Epithelial cell of proximal tubule (primary cell): ENCODE data around the gene FOXL2. TPM values are rescaled to one million over a fixed set of nuclear protein-coding genes. Genes with fewer than 3 reads are reported as not detected.
A peak's percentile ranks its signal among the peaks of the same experiment; 100 is the strongest.

ENCODE experiments used
- DNase-seq: peaks from one replicate; pipeline ENCODE4 v3.0.0-alpha.2; 2011; ENCODE audit warnings: low read depth
- H3K4me3 ChIP-seq: 2 replicates; pipeline ENCODE4 v1.5.1; 2011; ENCODE audit warnings: low read depth, mild to moderate bottlenecking, low read length
- total RNA-seq: library from RNA; depleted of rRNA; stranded (reverse); fragments of >200 nt; gene quantifications from 2 replicates; pipeline ENCODE4 v1.2.3, GENCODE V29; 2015
- TF ChIP-seq, protein P1 (sequence below): conservative IDR thresholded peaks from 2 replicates; pipeline ENCODE4 v1.5.1; 2012; ENCODE audit warnings: low read depth, mild to moderate bottlenecking, low read length

The FOXL2 gene
- total RNA-seq, 1 donor from 2014 or later, result 2.0 TPM

DNA sequence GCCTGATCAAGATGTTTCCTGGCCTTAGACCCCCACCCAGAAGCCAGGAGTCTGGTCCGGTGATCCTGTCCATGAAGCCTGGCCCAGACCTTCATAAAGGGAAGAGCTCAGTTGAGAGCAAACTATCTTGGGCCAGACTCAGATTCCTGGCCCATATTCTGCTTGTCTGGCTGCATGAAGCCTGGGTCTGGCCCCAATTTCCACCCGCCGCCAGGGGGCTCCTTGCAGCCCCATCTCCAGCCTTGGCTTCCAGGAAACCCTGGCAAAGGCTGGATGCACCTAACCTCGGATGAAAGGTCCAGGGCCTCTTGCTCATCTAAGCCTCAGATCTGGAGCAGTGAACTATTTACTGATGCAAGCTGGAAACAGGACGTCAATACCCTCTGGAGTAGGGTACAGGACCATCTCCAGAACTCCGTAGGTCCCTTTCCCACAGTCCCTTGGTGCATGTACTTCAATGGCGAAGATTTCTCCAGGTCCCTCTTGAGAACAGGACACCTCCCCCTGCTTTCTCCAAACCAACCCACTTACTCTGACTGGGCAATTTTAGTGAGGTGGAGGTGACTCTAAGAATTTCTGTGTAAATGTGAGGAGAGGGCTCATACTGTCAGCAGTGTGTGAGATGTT is 5.6 kb downstream of the FOXL2 start:
- no peak overlapping the region for H3K4me3 ChIP-seq
- TF ChIP-seq, protein P1, sequence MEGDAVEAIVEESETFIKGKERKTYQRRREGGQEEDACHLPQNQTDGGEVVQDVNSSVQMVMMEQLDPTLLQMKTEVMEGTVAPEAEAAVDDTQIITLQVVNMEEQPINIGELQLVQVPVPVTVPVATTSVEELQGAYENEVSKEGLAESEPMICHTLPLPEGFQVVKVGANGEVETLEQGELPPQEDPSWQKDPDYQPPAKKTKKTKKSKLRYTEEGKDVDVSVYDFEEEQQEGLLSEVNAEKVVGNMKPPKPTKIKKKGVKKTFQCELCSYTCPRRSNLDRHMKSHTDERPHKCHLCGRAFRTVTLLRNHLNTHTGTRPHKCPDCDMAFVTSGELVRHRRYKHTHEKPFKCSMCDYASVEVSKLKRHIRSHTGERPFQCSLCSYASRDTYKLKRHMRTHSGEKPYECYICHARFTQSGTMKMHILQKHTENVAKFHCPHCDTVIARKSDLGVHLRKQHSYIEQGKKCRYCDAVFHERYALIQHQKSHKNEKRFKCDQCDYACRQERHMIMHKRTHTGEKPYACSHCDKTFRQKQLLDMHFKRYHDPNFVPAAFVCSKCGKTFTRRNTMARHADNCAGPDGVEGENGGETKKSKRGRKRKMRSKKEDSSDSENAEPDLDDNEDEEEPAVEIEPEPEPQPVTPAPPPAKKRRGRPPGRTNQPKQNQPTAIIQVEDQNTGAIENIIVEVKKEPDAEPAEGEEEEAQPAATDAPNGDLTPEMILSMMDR, result peak; percentile 72
- DNase-seq, result no peak

DNA sequence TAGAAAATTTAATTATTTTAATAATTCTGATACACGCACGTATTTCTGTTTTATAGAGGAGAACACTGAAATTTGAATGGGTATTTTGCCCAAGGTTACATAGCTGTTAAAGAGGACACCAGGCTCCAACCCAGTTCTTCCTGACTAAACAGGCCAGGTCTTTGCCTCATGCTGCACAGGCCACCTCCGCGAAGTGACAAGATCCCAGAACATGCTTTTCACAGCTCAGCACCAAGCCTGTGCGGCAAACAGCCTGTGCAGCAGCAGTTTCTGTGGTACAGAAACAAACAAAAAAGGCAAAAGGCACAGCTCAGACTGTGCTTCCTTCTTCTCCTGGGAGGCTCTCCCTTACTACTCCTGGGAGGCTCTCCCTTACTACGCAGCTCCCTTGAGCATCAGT is 6.5 kb downstream of the FOXL2 start:
- H3K4me3 ChIP-seq, result no peak overlapping the region
- no peak for DNase-seq
- TF ChIP-seq, protein P1, result no peak

DNA sequence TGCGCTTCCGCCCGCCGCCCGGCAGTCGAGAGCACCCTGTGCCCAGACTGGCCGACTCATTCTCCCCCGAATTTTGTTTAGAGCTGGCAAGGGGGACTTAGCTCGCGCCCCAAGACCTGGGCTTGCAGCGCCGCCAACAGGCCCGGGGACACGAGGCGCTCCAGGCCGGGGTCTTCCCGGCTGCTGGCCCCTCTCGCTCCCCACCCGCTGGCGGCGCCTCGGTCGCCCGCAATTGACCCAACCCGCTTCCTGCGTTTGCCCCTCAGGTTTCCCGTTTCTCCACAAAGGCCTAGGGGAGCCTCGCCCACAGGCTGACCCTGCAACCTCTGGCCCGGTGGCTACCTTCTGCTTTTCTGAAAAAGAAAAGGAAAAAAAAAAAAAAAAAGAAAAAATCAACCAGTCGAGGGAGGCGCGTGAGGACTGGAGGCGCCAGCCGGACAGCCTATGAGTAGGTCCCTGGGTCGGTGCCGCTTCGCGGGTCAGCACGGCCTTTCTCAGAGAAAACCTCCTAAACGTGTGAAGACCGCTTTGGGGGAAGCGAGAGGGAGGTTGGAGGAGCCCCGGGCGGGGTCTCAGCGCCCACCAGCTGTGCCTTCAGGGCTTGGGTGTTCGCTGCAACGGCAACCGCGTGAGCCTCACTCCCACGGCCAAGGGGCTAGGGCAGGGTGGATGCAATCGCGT is 7.2 kb downstream of the FOXL2 start:
- TF ChIP-seq, protein P1, result no peak
- no peak overlapping the region for H3K4me3 ChIP-seq
- no peak for DNase-seq

DNA sequence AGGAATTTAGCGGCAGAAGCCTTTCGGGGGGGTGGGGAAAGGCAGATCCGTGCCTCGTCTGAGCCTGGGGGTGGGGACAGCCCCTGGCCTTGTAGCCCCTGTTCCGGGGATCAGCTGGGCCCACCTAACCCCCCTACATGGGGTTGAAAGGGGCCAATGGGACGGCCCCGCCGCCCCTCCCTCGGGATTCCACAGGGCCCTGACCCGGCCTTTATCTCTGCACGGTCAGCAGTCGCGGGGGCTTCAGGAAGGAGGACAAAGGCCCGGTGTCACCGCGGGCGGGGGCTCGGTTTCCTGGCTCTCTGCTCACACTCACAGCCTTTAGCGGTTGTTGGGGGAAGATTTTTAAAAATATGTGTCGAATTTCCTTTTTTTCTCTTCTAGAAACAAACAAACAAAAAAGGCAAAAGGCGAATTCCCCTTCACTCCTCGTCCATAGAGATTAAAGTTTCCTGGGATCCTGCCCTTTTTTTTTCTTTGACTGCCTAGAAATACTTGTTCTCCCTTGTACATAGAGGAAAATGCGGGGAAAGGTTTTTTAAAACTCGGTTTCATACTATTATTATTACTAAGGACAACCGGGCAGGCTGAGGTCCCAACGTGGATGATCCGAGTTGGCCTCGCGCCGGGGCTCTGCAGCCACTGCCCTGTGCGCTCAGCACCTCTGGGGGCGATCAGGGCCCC is 7.9 kb downstream of the FOXL2 start:
- TF ChIP-seq, protein P1, result no peak
- DNase-seq, result no peak
- H3K4me3 ChIP-seq, result no peak overlapping the region

DNA sequence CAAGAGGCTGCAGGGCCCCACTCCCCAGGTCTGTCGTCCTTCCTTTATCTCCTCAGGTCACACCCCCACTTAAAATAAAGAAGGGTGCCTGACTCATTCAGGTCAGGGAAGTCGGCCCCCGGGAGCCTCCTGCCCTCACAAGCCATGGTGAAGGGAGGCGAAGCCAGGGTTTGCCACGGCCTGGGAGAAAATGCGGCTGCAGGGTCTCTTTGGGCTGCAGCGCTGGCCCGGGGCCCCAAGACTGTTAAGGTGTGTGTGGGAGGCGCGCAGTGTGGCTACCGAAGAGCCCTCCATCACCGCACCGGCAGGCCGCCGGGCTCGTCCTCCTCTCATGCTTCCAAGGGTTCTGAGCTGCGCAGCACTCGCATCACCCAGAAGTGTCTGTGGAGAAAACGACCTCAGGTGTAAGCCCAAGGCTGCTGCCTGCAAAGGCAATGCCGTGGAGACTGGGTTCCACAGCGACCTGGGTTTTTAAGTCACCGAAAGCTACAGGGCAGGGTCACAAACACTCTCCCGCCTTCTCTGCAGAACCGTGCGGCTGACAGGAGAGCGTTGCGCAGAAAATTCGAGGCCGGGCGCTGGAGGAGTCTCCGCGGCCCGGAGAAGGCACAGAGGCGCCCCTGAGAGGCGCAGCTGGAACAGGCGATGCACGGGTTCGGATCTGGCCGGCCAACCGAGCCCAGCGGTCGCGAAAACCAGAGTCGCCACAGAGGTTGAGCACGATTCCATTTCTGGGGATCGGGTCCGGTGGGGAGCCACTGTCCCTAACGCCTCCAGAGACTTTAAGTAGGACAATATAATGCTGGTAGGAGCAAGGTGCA is 8.7 kb downstream of the FOXL2 start:
- TF ChIP-seq, protein P1, result no peak
- H3K4me3 ChIP-seq, result no peak overlapping the region
- no peak for DNase-seq

DNA sequence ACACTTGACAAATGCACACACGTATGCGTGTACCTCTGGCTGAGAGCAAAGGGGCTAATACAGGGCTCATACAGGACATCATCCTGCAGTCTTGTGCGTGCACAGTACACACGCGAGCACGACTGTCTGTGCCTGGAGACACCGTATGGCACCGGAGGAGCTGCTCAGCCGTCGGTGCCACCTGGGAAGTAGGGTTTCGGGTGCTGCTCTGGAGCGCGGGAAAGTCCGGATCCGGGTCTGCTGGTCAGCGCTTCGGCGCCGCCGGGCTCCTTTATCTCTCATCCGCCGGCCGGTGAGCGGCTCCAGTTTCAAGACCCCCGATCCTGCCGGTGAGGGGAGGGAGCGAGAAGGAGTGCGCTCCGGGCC is 9.3 kb downstream of the FOXL2 start:
- TF ChIP-seq, protein P1, result no peak
- no peak overlapping the region for H3K4me3 ChIP-seq
- DNase-seq, result no peak
